ENCODE results near the gene SLAMF8.

The SLAMF8 gene

DNA sequence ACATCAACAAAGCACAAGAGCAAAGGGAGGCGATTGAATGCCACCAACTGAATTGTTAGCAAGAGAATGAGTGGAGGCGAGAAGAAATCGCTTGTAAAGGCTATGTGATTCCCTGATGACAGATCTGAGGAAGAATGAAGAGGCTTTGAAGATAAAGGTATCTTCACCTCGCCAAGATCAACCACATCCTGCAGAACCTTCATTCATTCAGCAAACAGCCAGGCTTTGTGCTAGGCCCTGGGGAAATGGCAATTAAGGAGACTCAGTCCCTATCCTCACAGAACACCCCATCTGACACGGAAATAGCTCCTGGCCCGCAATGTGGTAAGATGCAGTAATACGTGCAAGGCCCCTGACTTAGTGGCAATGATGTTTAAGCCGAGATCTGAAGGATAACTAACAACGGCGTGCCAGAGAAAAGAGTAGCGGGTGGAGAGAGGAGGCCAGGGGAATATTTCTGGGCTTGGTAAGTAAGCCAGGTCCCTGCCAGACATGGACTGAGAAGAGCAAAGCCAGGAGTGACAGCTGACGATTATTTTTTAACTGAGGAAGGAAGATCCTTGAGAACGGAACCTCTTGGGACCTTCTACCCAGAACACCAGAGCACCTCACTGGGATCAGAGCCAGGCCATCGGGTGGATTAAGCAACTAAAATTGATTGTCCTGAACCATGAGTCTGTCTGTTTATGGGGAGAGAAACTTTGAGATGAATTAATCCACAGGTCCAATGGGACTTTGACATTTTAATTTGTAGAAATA lies 40.4 kb downstream of the SLAMF8 start:
- Histone ChIP-seq H3K4me2 (ENCODE audit: low read length) (no peak overlapping the region), H3K79me2 (ENCODE audit: control insufficient read depth, insufficient read depth, low read length, poor library complexity) (no peaks in the 10 kb centered on the region), H2BK12ac (ENCODE audit: low read length) (no peak overlapping the region), H3K14ac (ENCODE audit: low read length) (no peak overlapping the region), H3K18ac (ENCODE audit: low read length) (no peak overlapping the region), H3K4me3 (ENCODE audit: low read depth, low read length) (no peak overlapping the region), H3K23ac (ENCODE audit: low read length) (no peak overlapping the region), H3K27me3 (ENCODE audit: insufficient read depth, low read length) (no peaks in the 10 kb centered on the region), H4K91ac (ENCODE audit: low read depth, low read length) (no peak overlapping the region), H3K4ac (ENCODE audit: low read depth, low read length) (no peak overlapping the region), H2AK5ac (ENCODE audit: low read length) (no peak overlapping the region), H3K36me3 (ENCODE audit: control insufficient read depth in 1 of 2, insufficient read depth in 2 of 2, low read length in 2 of 2) (no peaks in the 10 kb centered on the region), H3K4me1 (ENCODE audit: control insufficient read depth in 1 of 2, insufficient read depth in 2 of 2, low read length in 2 of 2) (peaks cover 0 to 7% of the 10 kb centered on the region in 2 experiments), H2BK120ac (ENCODE audit: insufficient read depth, low read length, poor library complexity) (no peak overlapping the region), H2BK5ac (ENCODE audit: low read depth, low read length, poor library complexity) (no peak overlapping the region), H3K79me1 (ENCODE audit: low read length) (no peaks in the 10 kb centered on the region), H4K12ac (ENCODE audit: low read depth, low read length) (no peak overlapping the region), H3K27ac (ENCODE audit: low read depth, low read length) (no peak overlapping the region), H4K8ac (ENCODE audit: low read depth, low read length) (no peak overlapping the region), H2AFZ (ENCODE audit: insufficient read depth, low read length, poor library complexity) (no peak overlapping the region), H3K9me3 (ENCODE audit: insufficient read depth, low read depth, low read length) (no peaks in the 10 kb centered on the region), H3K9ac (ENCODE audit: low read length) (no peak overlapping the region)
- WGBS (ENCODE audit: extremely low coverage, insufficient coverage, insufficient read length) = no CpG with 5 or more reads among the region's 14 CpGs
- DNase-seq = no peak

DNA sequence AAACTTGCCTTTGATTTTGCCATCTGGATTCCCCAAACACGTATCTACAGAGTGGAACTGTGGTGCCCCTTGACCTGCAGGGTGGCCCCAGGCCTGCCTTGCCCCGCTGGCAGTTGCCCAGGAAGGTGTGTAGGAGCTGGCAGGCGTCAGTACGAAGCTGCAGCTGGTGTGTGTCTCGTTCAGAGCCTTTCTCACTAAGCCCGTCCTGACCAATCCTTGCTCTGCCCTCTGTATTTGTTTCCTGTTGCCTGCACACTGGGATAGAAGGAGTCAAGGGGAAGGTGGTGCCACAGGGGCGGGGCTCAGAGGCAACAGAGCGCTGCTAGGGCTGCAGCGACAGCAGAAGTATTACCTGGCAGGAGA lies 41.0 kb downstream of the SLAMF8 start:
- Histone ChIP-seq H3K36me3 (ENCODE audit: control insufficient read depth in 1 of 2, insufficient read depth in 2 of 2, low read length in 2 of 2) (no peaks in the 10 kb centered on the region), H2BK120ac (ENCODE audit: insufficient read depth, low read length, poor library complexity) (no peak overlapping the region), H3K4me1 (ENCODE audit: control insufficient read depth in 1 of 2, insufficient read depth in 2 of 2, low read length in 2 of 2) (peaks cover under 1 to 8% of the 10 kb centered on the region in 2 experiments), H2AK5ac (ENCODE audit: low read length) (no peak overlapping the region), H3K79me1 (ENCODE audit: low read length) (no peaks in the 10 kb centered on the region), H2BK12ac (ENCODE audit: low read length) (no peak overlapping the region), H3K27ac (ENCODE audit: low read depth, low read length) (no peak overlapping the region), H4K8ac (ENCODE audit: low read depth, low read length) (no peak overlapping the region), H3K23ac (ENCODE audit: low read length) (no peak overlapping the region), H3K4me3 (ENCODE audit: low read depth, low read length) (no peak overlapping the region), H3K79me2 (ENCODE audit: control insufficient read depth, insufficient read depth, low read length, poor library complexity) (no peaks in the 10 kb centered on the region), H3K18ac (ENCODE audit: low read length) (no peak overlapping the region), H3K9me3 (ENCODE audit: insufficient read depth, low read depth, low read length) (no peaks in the 10 kb centered on the region), H3K4ac (ENCODE audit: low read depth, low read length) (no peak overlapping the region), H2AFZ (ENCODE audit: insufficient read depth, low read length, poor library complexity) (no peak overlapping the region), H4K12ac (ENCODE audit: low read depth, low read length) (no peak overlapping the region), H3K9ac (ENCODE audit: low read length) (no peak overlapping the region), H3K4me2 (ENCODE audit: low read length) (no peak overlapping the region), H3K14ac (ENCODE audit: low read length) (no peak overlapping the region), H3K27me3 (ENCODE audit: insufficient read depth, low read length) (no peaks in the 10 kb centered on the region), H2BK5ac (ENCODE audit: low read depth, low read length, poor library complexity) (no peak overlapping the region), H4K91ac (ENCODE audit: low read depth, low read length) (no peak overlapping the region)
- no CpG with 5 or more reads among the region's 9 CpGs for WGBS (ENCODE audit: extremely low coverage, insufficient coverage, insufficient read length)
- peak in 1 of 2 donors; percentile 52 for DNase-seq

DNA sequence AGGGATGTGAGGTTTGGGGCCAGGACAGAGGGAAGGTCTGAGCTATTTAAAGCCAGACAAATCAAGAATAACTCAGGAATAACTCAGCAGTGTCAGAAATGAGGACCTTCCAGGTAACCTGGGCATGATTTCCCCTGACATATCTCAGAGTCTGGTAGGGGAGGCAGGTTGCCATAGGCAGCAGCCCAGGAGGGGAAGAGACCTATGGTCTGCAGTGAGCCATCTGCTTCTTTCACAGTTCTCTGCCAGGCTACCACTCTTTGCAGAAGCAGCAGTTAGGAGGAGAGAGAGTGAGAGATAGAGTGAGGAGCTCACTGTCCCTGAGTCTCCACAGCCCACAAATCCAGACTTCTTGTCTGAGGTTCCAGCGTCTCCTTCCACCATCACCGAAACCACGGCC lies 42.1 kb downstream of the SLAMF8 start:
- no peak overlapping the region for H3K9ac ChIP-seq (ENCODE audit: low read length)

DNA sequence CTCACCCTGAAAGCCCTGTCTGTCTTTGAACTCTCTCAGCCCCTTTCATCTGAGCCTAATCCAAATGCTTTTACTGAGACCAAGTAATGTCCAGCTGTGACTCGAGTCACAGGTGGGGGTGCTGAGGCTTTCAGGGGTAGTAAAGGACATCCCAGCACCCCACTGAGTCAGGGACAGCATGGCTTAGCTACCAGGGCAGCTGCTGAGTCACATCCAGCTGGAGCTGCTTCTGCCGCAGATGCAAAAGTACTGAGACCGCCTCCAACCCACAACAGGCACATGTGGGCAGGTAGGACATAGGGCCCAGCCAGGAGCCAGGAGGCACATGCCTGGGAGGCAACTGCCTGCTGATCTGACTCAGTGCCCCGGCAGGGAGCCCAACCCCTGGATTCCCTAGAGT lies 42.5 kb downstream of the SLAMF8 start:
- H3K4me2 ChIP-seq (ENCODE audit: low read length) = no peak overlapping the region
- no peak overlapping the region for H4K91ac ChIP-seq (ENCODE audit: low read depth, low read length)
- no peaks in the 10 kb centered on the region for H3K36me3 ChIP-seq (ENCODE audit: control insufficient read depth in 1 of 2, insufficient read depth in 2 of 2, low read length in 2 of 2)
- no peak overlapping the region for H3K18ac ChIP-seq (ENCODE audit: low read length)
- no peak overlapping the region for H3K9ac ChIP-seq (ENCODE audit: low read length)
- no peak overlapping the region for H4K8ac ChIP-seq (ENCODE audit: low read depth, low read length)
- no peak overlapping the region for H3K4ac ChIP-seq (ENCODE audit: low read depth, low read length)
- no peak overlapping the region for H4K12ac ChIP-seq (ENCODE audit: low read depth, low read length)
- H3K79me2 ChIP-seq (ENCODE audit: control insufficient read depth, insufficient read depth, low read length, poor library complexity) = no peaks in the 10 kb centered on the region
- H3K4me1 ChIP-seq (ENCODE audit: control insufficient read depth in 1 of 2, insufficient read depth in 2 of 2, low read length in 2 of 2) = peaks cover 7 to 14% of the 10 kb centered on the region in 2 experiments
- H3K9me3 ChIP-seq (ENCODE audit: insufficient read depth, low read depth, low read length) = no peaks in the 10 kb centered on the region
- H3K4me3 ChIP-seq (ENCODE audit: low read depth, low read length) = no peak overlapping the region
- H2AK5ac ChIP-seq (ENCODE audit: low read length) = no peak overlapping the region
- H3K14ac ChIP-seq (ENCODE audit: low read length) = no peak overlapping the region
- no peaks in the 10 kb centered on the region for H3K79me1 ChIP-seq (ENCODE audit: low read length)
- H3K27ac ChIP-seq (ENCODE audit: low read depth, low read length) = no peak overlapping the region
- no CpG with 5 or more reads among the region's 4 CpGs for WGBS (ENCODE audit: extremely low coverage, insufficient coverage, insufficient read length)
- H3K23ac ChIP-seq (ENCODE audit: low read length) = no peak overlapping the region
- peak; percentile 91 to 94 for DNase-seq
- H2BK12ac ChIP-seq (ENCODE audit: low read length) = no peak overlapping the region
- H2BK120ac ChIP-seq (ENCODE audit: insufficient read depth, low read length, poor library complexity) = no peak overlapping the region
- no peaks in the 10 kb centered on the region for H3K27me3 ChIP-seq (ENCODE audit: insufficient read depth, low read length)
- no peak overlapping the region for H2AFZ ChIP-seq (ENCODE audit: insufficient read depth, low read length, poor library complexity)
- no peak overlapping the region for H2BK5ac ChIP-seq (ENCODE audit: low read depth, low read length, poor library complexity)

More for the DNA sequence above, 42.1 kb downstream of the SLAMF8 start:
- Histone ChIP-seq H3K36me3 (ENCODE audit: control insufficient read depth in 1 of 2, insufficient read depth in 2 of 2, low read length in 2 of 2) (no peaks in the 10 kb centered on the region), H3K27me3 (ENCODE audit: insufficient read depth, low read length) (no peaks in the 10 kb centered on the region), H3K4ac (ENCODE audit: low read depth, low read length) (no peak overlapping the region), H2BK5ac (ENCODE audit: low read depth, low read length, poor library complexity) (no peak overlapping the region), H3K79me1 (ENCODE audit: low read length) (no peaks in the 10 kb centered on the region), H3K23ac (ENCODE audit: low read length) (no peak overlapping the region), H3K79me2 (ENCODE audit: control insufficient read depth, insufficient read depth, low read length, poor library complexity) (no peaks in the 10 kb centered on the region), H3K9me3 (ENCODE audit: insufficient read depth, low read depth, low read length) (no peaks in the 10 kb centered on the region), H2AFZ (ENCODE audit: insufficient read depth, low read length, poor library complexity) (no peak overlapping the region), H3K14ac (ENCODE audit: low read length) (no peak overlapping the region), H2AK5ac (ENCODE audit: low read length) (no peak overlapping the region), H2BK12ac (ENCODE audit: low read length) (no peak overlapping the region), H3K27ac (ENCODE audit: low read depth, low read length) (no peak overlapping the region), H4K91ac (ENCODE audit: low read depth, low read length) (no peak overlapping the region), H4K8ac (ENCODE audit: low read depth, low read length) (no peak overlapping the region), H3K4me1 (ENCODE audit: control insufficient read depth in 1 of 2, insufficient read depth in 2 of 2, low read length in 2 of 2) (peaks cover 7 to 14% of the 10 kb centered on the region in 2 experiments), H3K18ac (ENCODE audit: low read length) (no peak overlapping the region), H3K4me2 (ENCODE audit: low read length) (no peak overlapping the region), H4K12ac (ENCODE audit: low read depth, low read length) (no peak overlapping the region), H3K4me3 (ENCODE audit: low read depth, low read length) (no peak overlapping the region), H2BK120ac (ENCODE audit: insufficient read depth, low read length, poor library complexity) (no peak overlapping the region)
- no CpG with 5 or more reads among the region's 3 CpGs for WGBS (ENCODE audit: extremely low coverage, insufficient coverage, insufficient read length)
- no peak for DNase-seq
